Endometrium (tissue), 2 donors: ENCODE measurements around the gene LRRC53.

Experiments used
- FAIRE-seq: peaks from 2 replicates; lab custom pipeline; 2012; peaks lifted over from hg19 to GRCh38; lab: Jason Lieb, UNC
- donor health status: control.
- donor health status: control.

LRRC53 gene

DNA sequence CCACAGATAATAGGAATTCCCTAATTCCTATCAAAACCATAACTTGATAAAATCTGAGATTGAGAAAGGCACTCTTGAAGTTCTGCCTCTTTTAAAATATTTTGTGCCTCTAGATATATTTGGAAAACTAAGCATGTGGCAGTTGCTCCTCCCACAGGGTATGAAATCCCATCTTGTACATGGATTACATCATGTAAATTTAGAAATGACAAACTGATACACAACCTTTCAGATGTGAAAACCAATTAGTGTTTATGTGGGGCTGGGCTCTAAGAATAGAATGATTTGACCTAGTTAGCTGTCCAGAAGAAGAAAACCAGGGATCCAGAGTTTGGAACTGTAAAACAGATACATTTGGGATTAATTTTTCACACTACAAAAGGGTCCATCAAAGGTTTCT is 15.7 kb downstream of the LRRC53 start:
- peak; percentile 41 for FAIRE-seq

DNA sequence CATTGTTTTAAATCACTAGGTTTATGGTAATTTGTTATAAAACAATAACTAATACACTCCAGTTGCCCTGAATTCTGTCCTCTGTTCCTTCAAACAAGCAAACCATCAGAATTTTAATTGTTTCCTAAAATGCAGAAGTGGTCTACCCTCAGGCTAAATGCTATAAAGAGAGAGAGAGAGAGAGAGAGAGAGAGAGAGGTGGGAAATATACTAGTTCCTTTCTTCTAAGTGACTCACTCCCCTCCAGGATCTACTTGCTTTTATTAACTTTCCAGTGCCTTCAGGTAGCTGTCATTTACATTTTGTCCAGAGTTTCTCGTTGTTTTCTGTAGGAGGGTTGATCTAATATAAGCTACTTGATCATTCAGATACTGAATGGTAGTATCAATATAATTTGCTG is 26.4 kb downstream of the LRRC53 start:
- no peak for FAIRE-seq

DNA sequence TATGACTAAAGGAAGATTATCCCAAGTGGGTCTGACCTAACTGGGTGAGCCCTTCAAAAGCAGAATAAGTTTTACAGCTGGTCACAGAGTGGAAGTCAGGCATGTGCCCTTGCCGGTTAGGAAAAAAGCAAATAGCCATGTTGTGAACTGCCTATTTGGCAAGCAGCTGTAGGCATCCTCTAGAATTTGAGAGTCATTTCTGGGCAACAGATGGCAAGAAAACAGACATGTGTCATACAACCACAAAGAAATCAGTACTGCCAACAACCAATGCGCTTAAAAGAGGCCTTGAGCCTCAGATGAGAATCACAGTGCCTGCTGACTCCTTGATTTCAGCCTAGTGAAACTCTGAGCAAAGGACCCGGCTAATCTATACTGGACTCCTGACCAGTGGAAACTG is 26.8 kb downstream of the LRRC53 start:
- no peak for FAIRE-seq

DNA sequence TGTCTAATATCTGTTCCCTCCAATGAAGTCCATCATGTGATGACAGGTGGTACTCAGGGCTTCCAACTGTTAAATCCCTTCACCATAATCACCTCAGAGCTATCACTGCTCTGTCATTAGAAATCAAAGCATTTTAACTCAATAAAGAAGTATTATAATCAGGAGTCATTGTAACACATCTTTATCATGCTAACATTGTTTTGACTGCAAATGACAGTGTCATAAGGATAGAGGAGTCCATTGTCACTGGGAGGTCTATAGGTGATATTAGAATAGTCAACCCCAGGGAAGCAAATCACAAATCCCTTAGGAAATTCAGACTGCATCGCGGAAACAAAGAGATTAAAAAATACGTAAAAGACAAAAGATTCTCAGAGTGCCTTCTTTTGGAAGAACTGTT is 30.8 kb downstream of the LRRC53 start:
- FAIRE-seq = no peak

DNA sequence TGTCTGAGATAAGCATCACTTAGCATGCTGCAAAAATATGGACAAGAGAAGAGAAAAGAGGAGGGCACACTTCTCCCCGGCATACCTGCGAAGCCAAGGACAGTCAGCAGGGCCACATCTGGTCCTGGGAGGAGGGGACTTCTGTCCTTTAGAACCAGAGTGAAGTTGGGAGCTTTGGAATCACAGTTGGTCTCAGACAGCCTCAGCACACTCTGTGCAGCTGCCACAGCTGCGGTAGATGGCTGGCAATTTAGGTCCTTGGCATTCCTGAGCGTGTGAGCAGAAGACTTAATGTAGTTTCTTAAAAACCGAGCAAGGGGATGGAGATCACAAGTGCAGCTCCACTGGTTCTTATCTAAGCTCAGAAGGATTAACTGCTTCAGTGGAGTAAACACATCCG is 32.3 kb downstream of the LRRC53 start:
- FAIRE-seq = no peak

DNA sequence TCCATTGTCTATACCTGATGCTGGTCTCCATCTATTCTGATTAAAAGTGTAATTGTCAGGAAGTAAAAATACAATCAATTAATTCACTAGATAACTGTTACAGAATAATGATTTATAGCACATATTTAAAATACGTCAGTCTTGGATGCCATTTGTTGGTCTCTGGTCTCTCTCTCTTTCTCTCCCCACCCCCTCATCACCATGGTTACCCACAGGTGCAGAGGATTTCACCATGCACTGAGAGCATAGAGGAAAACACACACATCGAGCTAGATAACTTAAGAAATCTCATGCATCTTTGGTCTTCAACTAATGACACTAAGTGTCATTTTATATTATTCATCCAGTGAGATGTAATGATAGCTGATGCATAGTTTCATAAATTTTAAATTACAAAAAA is 33.4 kb downstream of the LRRC53 start:
- FAIRE-seq = no peak

DNA sequence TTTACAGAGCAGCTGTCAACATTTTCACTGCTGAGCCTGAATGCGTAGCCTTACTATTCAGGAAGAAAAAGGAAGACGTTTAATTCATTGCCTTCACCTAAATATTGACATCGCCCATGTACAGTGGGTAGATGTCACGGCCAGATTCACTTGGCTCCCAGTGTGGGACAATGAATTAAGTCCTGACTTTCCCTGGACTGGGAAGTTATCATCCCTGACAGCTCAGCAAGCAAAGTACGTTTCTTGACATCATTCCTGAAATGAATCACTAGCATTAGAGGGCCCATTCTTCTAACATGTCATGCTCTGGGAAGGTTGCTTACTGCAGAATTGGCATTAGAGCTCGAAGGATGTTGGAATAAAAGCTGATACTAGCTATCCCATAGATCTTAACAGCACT is 37.8 kb downstream of the LRRC53 start:
- FAIRE-seq = no peak

DNA sequence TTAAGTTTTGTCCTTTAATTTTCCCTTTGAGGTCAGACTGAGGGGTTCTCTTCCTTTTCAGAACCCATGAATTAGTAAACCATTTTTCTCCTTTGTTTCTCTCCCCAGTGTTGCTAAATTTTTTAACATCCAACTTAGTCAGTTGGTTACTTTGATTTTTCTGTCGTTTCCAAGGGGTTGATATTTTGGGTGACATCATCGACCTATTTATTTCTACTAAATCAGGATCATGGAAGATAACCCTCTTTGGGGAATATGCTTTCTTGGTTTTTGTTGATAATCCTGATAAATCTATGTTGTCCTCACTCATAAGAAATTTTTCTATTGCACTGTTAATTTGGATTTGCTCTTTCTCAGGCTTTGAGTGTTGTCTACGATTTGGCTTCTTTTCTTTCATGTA is 40.9 kb downstream of the LRRC53 start:
- no peak for FAIRE-seq

DNA sequence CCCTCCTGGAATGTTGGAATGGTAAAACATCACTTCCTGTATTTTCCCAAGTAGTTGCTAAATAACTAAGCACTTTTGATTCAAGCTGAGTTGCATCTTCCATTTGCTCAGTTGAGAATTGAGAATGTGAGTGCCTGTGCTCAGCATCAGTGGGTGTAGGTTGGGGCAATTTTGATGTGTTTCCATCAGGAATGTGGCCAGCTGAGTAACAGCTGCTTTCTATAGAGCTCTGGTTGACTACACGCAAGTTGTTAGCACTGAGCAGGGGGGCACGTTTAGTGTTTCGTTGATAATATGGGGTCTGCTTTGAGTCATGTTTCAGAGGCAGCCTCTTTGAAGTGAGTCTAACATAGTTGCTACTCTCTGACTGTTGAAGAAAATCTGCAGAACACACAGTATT is 41.5 kb downstream of the LRRC53 start:
- no peak for FAIRE-seq

DNA sequence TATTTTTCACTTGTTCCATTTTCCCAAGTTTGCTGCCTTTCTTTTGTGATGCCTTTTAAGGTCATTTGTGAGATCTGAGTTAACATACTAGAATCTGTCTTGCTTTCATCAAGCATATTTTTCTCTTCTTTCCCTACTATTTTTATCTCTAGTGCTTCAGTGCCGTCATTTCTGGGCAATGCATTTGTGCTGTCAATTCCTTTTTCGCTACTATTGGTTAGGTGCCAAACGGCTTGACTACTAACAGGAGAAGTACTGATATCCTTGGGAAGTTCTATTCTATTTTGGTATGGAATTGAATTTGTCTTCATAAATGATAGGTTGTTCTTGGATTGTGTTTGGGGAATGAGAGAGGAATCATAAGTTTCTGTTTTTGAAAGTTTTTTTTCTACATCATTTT is 42.2 kb downstream of the LRRC53 start:
- no peak for FAIRE-seq

DNA sequence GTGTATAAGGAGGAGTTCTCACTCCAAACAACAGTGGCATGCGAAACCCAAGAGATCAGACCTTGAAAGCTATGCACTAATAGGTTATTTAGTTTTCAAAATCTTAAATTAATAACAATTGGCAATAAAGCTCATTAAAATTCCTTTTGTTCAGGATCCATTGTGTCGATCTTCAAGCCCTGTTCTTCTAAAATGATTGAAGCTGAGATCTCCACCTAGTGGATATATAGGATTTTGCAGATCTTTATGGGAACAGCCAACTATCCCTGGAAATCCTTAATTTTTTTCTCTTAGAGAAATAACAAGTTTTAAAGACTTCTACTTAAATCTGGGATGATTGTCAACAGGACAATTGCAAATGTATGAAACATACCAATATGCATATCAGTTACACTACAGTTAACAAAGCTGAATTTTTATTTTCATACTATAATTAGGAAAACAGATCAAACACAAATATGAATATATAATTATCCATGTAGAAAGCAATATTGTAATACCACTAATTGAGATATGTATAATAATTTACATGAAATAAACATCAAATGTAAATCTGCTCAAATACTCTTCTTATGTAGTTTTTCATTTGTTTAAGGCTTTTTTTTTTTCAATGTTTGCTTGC is 43.3 kb downstream of the LRRC53 start:
- FAIRE-seq = peak; percentile 93

DNA sequence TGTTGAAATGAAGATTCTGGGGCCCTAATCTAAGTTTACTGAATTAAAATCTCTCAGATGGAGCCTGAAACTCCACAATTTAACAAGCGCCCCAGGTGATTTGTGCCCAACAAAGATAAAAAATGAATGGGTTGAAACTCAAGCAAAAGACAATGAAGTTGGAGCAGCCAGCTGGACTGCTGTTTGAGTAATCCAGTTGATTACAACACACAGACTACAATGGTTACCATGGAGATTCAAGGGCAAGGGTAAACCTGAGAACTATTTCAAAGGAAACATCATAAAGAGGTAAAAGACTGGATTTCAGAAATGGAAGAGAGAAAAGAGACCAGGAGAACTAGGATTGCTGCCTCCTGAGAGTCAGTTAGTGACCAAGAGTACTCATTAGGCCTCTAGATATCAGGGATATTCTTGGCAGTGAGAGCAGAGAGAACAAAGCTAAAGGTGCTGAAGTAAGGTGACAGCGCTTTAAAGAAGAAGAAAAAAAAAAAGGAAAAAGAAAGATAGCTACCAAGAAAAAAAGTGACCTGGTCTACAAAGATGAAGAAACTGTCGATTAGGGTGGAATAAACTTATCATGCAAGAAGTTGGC is 44.5 kb downstream of the LRRC53 start:
- no peak for FAIRE-seq

DNA sequence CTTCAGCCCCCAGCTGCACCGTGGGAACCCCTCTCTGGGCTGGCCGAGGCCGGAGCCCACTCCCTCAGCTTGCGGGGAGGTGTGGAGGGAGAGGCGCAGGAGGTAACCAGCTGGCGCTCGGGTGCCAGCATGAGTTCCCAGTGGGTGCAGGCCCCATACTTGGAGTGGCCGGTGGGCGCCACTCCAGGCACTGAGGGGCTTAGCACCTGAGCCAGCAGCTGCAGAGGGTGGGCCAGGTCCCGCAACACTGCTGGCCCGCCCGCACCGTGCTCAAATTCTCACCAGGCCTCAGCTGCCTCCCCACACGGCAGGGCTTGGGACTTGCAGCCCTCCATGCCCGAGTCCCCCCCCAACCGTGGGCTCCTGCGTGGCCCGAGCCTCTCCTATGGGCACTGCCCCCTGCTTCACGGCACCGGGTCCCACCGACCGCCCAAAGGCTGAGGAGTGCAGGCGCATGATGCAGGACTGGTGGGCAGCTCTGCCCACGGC is 47.2 kb downstream of the LRRC53 start:
- FAIRE-seq = no peak

DNA sequence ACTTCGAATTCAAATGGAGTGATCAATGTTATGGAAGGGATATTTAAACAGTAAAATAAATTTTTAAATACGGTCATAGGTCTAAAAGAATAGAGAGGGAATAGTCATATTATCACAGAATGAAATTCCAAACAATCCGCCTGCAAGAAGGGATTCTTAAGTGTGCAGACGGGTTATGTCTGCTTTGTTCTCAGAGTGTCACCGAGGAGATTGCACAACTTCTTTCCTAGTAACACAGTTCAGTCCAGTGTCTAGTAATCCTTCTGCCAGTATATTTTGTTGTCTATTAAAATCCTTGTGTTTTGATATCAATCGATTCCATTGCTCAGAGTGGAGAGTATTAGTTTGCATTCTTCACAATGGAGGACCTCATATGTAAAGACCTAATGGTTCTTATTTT is 48.4 kb downstream of the LRRC53 start:
- FAIRE-seq = no peak

DNA sequence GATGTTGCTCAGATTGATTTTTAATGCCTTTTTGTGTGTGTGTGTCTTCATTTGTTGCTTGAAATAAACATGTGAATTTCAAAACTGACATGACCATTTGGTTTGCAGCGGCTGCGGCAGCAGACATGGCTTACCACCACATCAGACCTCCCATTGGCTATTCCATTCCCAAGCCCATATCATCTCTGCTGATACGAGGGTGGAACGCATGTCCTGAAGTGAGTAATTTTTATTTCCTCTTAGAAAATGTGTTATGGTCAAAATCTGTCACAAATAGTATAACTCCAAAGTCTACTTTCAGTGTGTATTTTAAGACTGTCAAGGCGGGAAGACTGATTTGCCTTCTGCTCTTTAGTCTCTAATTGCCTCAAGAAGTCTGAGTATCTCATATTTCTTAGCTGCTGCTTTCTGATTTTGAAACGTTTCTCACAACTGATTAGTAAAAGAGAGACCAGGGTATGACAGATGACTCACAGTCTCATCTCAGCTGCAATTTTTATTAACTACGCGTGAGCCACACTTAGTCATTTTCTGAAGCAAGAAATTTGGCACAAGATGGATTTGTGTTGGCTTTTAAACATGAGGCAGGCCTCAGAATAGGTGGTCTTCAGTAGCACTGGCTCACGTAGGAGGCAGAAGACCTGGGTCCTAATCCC is 49.0 kb downstream of the LRRC53 start:
- no peak for FAIRE-seq

DNA sequence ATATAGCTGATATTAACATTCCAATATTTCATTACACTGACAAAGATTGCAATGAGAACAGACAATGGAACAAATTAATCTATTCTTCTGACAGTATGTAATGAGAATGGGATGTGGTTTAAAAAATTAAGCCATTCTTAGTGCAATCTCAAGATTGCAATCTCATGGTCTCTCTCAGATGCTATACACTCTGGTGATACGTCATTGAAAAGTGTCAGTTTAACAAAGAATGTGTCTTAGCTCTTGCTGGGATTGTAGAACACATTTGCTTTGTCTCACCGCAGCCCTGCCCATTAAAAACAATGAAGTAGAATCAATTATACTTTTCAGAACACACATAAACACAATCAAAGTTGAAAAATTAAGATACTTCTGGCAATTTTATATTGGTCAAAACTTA is 55.2 kb downstream of the LRRC53 start:
- no peak for FAIRE-seq

DNA sequence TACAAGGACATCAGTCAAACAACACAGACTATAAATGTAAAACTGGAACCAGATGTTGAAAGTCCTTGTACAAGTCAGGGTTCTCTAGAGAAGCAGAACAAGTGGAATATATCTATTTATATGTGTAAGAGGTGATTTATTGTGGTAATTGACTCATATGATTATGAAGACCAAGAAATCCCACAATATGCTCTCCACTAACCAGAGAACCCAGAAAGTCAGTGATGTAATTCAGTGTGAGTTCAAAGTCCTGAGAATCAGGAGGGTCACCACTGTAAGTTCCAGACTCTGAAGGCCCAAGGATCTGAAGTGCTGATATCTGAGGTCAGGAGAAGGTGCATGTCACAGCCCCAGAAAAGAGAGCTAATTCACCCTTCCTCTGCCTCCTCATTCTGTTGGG is 57.0 kb downstream of the LRRC53 start:
- FAIRE-seq = no peak

DNA sequence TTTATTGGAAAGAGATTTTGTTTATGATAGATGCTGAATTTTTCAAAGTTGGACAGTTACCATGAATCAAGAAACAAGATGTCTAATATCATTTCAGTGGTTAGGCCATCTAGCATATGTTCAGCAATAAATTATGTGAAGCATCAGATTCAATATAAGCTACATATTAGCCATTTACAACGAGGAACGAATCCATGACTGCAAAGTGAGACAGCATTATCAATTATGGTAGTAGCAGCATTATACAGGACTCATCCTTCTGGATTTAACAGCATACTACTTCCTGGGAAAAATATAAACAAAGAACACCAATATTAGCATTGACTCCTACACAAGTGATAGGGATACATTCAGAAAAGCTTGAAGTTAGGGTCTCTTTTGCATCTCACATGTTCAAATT is 59.1 kb downstream of the LRRC53 start:
- FAIRE-seq = no peak

DNA sequence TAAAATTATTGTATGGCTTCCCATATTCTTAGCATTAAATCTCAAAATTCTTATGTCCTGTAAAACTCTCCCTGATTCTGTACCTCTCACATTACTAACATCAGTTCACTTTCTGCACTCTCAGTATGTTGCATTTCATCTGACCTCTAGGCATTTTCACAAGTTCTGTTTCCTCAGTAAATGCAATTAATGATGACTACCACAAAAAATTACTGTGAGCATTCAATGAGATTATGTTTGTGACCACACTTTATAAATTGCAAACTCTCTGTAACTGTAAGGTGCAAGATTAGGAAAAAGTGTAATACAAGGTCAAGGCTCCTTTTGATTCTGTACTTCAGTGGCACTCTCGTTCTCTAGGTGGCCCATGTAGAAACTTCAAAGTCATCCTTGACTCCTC is 60.4 kb downstream of the LRRC53 start:
- no peak for FAIRE-seq

DNA sequence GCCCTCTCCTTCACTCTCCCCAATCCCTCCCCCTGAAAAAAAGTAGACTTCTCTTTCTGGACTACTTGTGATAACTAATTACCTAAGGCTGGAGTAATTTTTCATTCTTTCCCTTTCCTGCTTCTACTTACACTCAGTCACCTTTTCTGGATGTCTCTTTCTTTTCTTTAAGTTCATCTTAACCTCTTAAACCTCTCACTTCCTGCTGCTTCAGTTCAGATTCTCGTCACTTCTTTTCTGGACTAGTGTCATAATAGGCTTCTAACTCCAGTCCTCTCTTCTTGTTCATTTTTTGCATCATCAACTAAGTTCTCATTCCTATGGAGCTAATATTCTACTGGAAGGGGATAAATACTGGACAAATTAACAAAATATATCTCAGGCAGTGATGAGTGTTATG is 75.4 kb downstream of the LRRC53 start:
- FAIRE-seq = no peak

DNA sequence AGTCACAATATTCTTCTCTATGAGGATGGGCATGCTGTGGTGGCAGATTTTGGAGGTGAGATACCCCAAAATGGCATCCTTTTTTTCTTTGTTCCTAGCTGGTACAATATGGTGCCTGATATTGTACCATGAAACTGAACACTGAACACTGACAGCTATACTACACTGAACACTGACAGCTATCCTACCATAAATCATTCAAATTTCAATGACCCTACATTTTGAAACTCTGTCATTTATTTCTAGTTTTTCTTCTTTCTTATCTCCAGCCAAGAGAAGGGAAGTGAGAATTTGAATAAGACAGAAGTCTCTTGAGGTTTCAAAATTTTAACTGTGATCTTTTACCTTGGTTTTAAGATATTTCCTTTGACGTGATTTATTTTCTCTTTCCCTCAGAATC is 76.3 kb downstream of the LRRC53 start:
- FAIRE-seq = no peak

DNA sequence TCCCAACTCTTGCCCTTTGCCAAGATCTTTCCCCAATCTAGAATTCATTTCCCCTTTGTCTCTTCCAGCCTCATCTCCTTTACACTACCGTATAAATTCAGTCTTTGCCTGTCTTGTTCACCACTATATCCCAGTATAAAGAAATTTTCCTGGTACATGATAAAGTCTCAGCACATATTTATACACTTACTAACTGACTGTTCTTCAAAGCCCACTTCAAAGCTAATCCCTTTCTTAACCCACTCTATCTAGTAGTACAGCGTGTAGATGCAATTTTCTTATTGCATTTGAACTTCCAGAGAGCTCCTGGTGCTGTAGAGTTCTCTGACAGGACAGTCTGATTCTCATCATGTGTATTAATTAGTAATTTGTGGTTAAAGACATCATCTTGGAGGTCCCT is 78.1 kb downstream of the LRRC53 start:
- FAIRE-seq = no peak

DNA sequence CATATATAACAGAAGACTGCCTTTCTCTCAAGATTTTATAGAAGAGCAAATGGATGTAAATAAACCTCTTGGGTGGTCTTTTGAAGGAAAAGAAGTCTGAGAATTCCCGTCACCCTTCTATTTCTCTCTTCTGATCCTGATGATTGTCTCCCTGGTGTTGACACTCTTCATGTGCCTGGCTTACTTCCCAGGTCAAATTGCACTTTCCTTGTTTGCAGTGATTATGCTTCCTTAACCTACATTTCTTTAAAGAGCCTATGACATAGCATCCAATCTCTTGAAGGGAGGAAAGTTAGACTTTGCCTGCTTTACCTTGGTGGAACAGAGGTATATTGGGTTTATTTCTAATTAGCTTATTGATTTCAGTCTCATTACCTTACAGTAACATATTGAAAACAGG is 80.1 kb downstream of the LRRC53 start:
- FAIRE-seq = no peak

DNA sequence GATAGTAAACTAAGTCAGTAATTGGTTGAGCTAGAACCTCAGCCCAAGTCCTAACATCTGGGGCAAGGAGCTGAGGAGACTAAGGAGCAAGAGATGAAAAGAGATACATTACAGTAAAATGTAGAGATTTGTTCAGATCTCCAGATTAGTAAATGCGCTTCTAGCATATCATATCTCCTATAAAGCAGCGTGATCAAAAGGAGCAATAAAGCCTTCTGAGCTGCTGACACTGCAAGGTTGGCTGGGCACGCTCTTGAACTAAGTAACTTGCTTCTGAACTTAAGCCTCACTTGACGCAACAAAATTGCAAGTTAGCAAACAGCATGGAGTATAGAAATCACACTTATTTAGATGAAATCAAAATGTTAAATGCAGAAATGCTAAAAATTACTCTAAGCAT is 80.9 kb downstream of the LRRC53 start:
- no peak for FAIRE-seq
